Stomach (tissue), 9 donors: ENCODE data around the gene EDIL3. TPM values are rescaled to one million over a fixed set of nuclear protein-coding genes. Genes with fewer than 3 reads are reported as not detected.
"Not testable (repeated sequence)": the region's sequence is repeated elsewhere in the genome, so short reads cannot be mapped to it uniquely, and the experiment has no call there.

Experiments
- DNase-seq, 2 donors: peaks; one replicate each; pipeline versions ENCODE4 v3.0.0 to v3.0.0-alpha.2; 2013 to 2019
- H3K27ac ChIP-seq, 5 donors: fragments of 200-600 bp in 4 of 5; sonication (generic) in 4 of 5; one replicate each; pipeline ENCODE4 v1.5.1; 2013 to 2019; ENCODE audit warnings: mild to moderate bottlenecking in 1 of 5, moderate library complexity in 1 of 5
- H3K27me3 ChIP-seq, 3 donors: fragments of 200-600 bp; sonication (generic); one replicate each; pipeline ENCODE4 v1.5.1; 2017 to 2019; ENCODE audit warnings: mixed run types in 1 of 3
- H3K36me3 ChIP-seq, 4 donors: fragments of 200-600 bp; sonication (generic); 1 replicate in 3 of 4; 2 replicates in 1 of 4; pipeline ENCODE4 v1.5.1; 2016 to 2019
- H3K4me1 ChIP-seq, 4 donors: fragments of 200-600 bp; sonication (generic); one replicate each; pipeline ENCODE4 v1.5.1; 2016 to 2019
- H3K4me3 ChIP-seq, 4 donors: fragments of 200-600 bp; sonication (generic) in 3 of 4; one replicate each; pipeline ENCODE4 v1.5.1; 2016 to 2019; ENCODE audit warnings: mild to moderate bottlenecking in 1 of 4
- H3K9me3 ChIP-seq, 4 donors: fragments of 200-600 bp; sonication (generic); one replicate each; pipeline ENCODE4 v1.5.1; 2016 to 2019
- CTCF ChIP-seq, 7 experiments: fragments of 450-650 bp in 4 of 7; fragments of 200-600 bp in 3 of 7; sonication (generic) in 3 of 7; IDR thresholded peaks; one replicate each; pipeline ENCODE4 v1.5.1; 2016 to 2019; ENCODE audit warnings: antibody characterized with exemption in 7 of 7, control low read depth in 2 of 7, mild to moderate bottlenecking in 1 of 7
- EP300 ChIP-seq: sonication (generic); formaldehyde crosslinking; IDR thresholded peaks from one replicate; pipeline ENCODE4 v1.6.1; 2017; ENCODE audit warnings: antibody characterized with exemption
- POLR2A ChIP-seq, 4 donors: fragments of 450-650 bp; IDR thresholded peaks; one replicate each; pipeline ENCODE4 v1.6.1; 2016; ENCODE audit warnings: antibody characterized with exemption in 4 of 4, control low read depth in 2 of 4, mild to moderate bottlenecking in 1 of 4, moderate library complexity in 1 of 4
- POLR2AphosphoS5 ChIP-seq, 3 donors: sonication (generic); formaldehyde crosslinking; IDR thresholded peaks; one replicate each; pipeline ENCODE4 v1.6.1; 2016; ENCODE audit warnings: antibody characterized with exemption in 3 of 3
- WGBS, 5 donors: extraction: QIAGEN DNeasy Blood & Tissue Kit in 3 of 5; methylation state at CpG; one replicate each; pipeline versions ENCODE4 v1.1.5 to v1.1.7; 2013 to 2018; 5-methylcytosine and 5-hydroxymethylcytosine counted together
- intact Hi-C: fragments of 100-400 bp; cut with DNase I; formaldehyde crosslinking; loops from one replicate; pipeline ENCODE4 v1.15.1; 2023; ENCODE audit warnings: low total_unique reads
- polyA plus RNA-seq, 3 donors: library from polyadenylated mRNA; stranded (reverse); fragments of 200-250 nt; gene quantifications; one replicate each; pipeline ENCODE4 v1.2.3, GENCODE V29; 2013
- total RNA-seq, 5 donors: library from RNA; depleted of rRNA; stranded (reverse); fragments of >200 nt; gene quantifications; one replicate each; pipeline versions ENCODE4 v1.1.0 to v1.2.3, GENCODE V29; 2014 to 2016
- donor health status: healthy with polysubstance abuse.
- donor health status: Bipolar disorder and iron deficiency.
- donor health status: healthy.

Gene EDIL3
- total and polyA plus RNA-seq, 8 donors: 2.3 to 75.0 (median 14.4) TPM

DNA sequence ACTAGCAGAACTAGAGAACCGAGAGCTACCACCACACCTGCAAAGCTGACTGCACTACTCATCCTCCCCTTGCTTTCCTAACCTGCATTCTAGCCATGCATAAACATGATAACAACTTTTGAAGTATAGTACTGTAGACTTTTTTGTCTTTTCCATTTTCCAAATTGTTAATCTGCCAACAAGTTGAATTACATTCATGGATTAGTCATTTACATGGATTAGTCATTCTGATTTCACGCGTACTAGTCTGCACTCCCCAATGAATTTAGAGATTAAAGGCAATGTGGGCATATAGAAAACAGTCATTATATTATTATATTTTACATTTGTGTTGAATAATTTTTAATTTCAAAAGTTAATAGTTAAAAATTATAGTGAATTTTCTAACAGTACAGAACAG lies 81.4 kb downstream of the EDIL3 start:
- no peak overlapping the region for H3K4me3 ChIP-seq
- no peak for DNase-seq
- no peaks in the 10 kb centered on the region for H3K9me3 ChIP-seq
- intact Hi-C loops: no loop called here
- H3K27ac ChIP-seq: no peak overlapping the region
- no peaks in the 10 kb centered on the region for H3K36me3 ChIP-seq
- no peaks in the 10 kb centered on the region for H3K27me3 ChIP-seq
- TF ChIP-seq POLR2A (IDR thresholded peaks at IDR 0.05): no peak
- 75 to 96% (median 90%) methylated on average over 3 of the region's 3 CpGs for WGBS, 5 donors
- H3K4me1 ChIP-seq: peaks cover 0 to 14% (median 0%) of the 10 kb centered on the region in 4 donors

- no peak for DNase-seq
- H3K4me3 ChIP-seq: no peak overlapping the region
- intact Hi-C loops: no loop called here
- no peak overlapping the region for H3K27ac ChIP-seq
- no peaks in the 10 kb centered on the region for H3K9me3 ChIP-seq
- no peaks in the 10 kb centered on the region for H3K27me3 ChIP-seq
- no peaks in the 10 kb centered on the region for H3K36me3 ChIP-seq
- H3K4me1 ChIP-seq: peaks cover 0 to 14% (median 0%) of the 10 kb centered on the region in 4 donors
- TF ChIP-seq EP300: no peak
- TF ChIP-seq CTCF (IDR thresholded peaks at IDR 0.05): no peak
- no peak for TF ChIP-seq POLR2A (IDR thresholded peaks at IDR 0.05)
- no peak for TF ChIP-seq POLR2AphosphoS5 (IDR thresholded peaks at IDR 0.05)
- WGBS, 5 donors: 58 to 69% (median 63%) methylated on average over 1 of the region's 1 CpG
Measured at GRCh38 chr5:84301535-84301934, 83.1 kb downstream of the EDIL3 start.

GRCh38 chr5:84299959-84300358 lies 84.7 kb downstream of the EDIL3 start:
- H3K4me1 ChIP-seq: peaks cover 0 to 7% (median 0%) of the 10 kb centered on the region in 4 donors
- TF ChIP-seq EP300 (no peak), POLR2AphosphoS5 (IDR thresholded peaks at IDR 0.05) (no peak), CTCF (IDR thresholded peaks at IDR 0.05) (no peak), POLR2A (IDR thresholded peaks at IDR 0.05) (no peak)
- WGBS, 5 donors: 20 to 43% (median 31%) methylated on average over 1 of the region's 1 CpG
- no peaks in the 10 kb centered on the region for H3K27me3 ChIP-seq
- H3K9me3 ChIP-seq: no peaks in the 10 kb centered on the region
- H3K27ac ChIP-seq: no peak overlapping the region
- H3K36me3 ChIP-seq: no peaks in the 10 kb centered on the region
- H3K4me3 ChIP-seq: no peak overlapping the region
- no peak for DNase-seq
- intact Hi-C loops: no loop called here

DNA sequence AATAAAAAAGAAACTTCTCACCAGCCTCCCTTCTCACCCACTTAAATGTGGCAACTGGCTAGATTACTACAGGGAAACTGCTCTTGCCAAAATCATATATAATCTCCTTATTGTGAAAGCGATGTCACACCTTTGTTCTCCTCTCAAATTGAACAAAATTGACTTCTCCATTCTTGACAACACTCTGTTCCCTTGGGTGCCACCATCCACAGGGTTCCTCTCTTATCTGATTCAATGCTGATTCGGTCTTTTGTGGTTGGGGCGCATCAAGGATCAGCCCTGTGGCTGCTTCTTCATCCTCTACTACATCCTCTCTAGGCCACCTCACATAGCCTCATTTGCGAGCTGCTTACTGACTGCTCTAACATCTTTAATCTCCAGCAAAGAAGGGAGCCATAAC lies 86.1 kb downstream of the EDIL3 start:
- TF ChIP-seq POLR2AphosphoS5 (IDR thresholded peaks at IDR 0.05) (no peak), POLR2A (IDR thresholded peaks at IDR 0.05) (no peak), CTCF (IDR thresholded peaks at IDR 0.05) (no peak), EP300 (no peak)
- DNase-seq: no peak
- Histone ChIP-seq H3K4me3 (no peak overlapping the region), H3K36me3 (no peaks in the 10 kb centered on the region), H3K4me1 (no peaks in the 10 kb centered on the region), H3K27me3 (no peaks in the 10 kb centered on the region), H3K27ac (no peak overlapping the region), H3K9me3 (no peaks in the 10 kb centered on the region)
- WGBS, 5 donors: 83 to 88% (median 86%) methylated on average over 4 of the region's 4 CpGs
- intact Hi-C loops: no loop called here

DNA sequence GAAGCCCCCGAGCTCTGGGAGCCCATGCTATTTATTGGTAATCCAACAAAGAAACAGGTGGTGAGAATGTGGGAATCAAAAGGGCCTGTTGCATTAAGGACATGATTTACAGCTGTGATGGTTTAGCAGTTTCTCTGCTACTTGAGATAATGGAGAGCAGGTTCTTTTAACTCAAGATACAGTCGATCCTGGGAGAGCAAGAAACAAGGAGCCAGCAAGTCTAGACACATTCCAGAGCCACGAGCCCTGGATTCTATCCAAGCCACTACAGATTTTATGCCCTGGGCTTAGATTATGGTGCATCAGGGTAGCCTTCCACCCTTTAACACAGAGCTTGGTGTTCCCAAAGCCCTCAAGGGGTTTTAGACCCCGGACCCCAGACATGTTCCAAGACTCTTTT lies 87.0 kb downstream of the EDIL3 start:
- H3K9me3 ChIP-seq, H3K36me3 ChIP-seq, H3K4me1 ChIP-seq, DNase-seq, intact Hi-C loops, H3K4me3 ChIP-seq, H3K27ac ChIP-seq, H3K27me3 ChIP-seq: not testable (repeated sequence)
- WGBS, 5 donors: 50 to 68% (median 58%) methylated on average over 4 of the region's 4 CpGs
